Glomerular endothelial cell (primary cell): ENCODE results near the gene CCNI2. TPM values are rescaled to one million over a fixed set of nuclear protein-coding genes. Genes with fewer than 3 reads are reported as not detected.

Source experiments
- DNase-seq: peaks from one replicate; pipeline ENCODE4 v3.0.0-alpha.2; 2011; ENCODE audit warnings: low read depth, low spot score; ENCODE audit errors: extremely low read depth
- total RNA-seq: library from RNA; depleted of rRNA; stranded (reverse); fragments of >200 nt; gene quantifications from 2 replicates; pipeline ENCODE4 v1.2.3, GENCODE V29; 2015

CCNI2 gene
- total RNA-seq, 1 donor from 2014 or later: not detected

GRCh38 chr5:132764051-132764450 is 16.8 kb downstream of the CCNI2 start:
- DNase-seq: no peak

- DNase-seq: no peak
Measured at GRCh38 chr5:132764671-132765238, 17.5 kb downstream of the CCNI2 start.

DNA sequence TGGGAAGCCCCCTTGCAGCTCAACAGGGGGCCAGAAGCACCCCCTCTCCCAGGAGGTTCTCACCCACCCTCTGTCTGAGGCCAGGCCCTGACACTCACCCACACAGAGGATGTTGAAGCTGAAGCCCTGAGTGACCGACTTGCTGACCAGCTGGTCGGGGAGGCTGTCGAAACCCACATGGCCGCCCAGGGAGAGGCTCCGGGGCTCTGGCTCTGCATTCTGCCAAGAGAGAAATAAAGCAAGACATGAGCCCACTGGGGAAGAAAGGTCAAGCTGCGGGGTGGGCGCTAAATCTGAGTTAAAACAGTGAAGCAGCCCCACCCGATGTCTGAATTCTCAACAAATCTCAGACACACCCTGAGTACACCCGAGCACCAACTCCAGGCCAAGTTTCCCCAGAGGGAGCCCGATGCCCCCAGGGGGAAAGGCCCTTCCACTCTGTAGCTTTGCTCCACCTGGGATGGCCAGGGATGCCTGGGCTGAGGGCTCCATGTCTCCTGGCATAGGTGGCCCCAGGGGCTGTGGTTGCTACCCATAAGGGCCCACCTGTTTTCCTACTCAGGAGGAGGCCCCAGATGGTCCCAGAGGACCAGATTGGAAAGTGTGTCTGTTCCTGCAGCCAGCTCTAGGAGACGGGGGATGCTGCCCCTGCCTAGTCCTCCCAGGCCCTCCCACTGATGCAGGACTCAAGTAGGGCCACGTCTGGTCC is 18.2 kb downstream of the CCNI2 start:
- no peak for DNase-seq

- no peak for DNase-seq
Measured at GRCh38 chr5:132766020-132766805, 19.0 kb downstream of the CCNI2 start.

DNA sequence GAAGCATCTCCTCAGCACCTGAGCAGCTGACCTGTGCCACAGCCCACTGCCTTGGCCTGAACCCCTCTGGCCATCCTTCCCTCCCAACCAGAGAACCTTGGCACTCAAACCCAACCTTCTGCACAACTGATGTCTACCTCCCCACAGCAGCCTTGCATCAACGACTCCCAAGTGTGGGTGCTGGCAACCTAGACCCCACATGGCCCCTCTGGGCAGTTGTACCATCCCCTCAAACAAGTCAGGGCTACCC is 19.5 kb downstream of the CCNI2 start:
- no peak for DNase-seq

DNA sequence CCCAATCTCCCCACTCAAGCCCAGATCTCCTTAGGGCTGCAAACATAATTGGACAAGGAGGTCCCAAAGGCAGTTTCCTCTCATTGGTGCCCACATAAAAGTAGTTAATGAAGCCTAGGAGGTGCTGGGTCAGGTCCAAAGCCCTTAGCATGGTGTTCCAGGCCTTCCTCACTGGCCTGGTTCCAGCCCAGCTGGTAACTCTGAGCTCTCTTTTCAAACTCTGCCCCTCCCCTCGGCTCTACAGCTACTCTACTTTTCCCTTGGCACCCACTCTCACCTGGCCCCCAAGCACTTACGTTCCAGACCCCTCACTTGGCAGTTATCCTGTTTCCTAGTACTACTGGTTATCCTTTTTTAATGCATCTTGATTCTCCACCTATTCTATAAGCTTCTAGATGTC is 19.9 kb downstream of the CCNI2 start:
- no peak for DNase-seq

- no peak for DNase-seq
Measured at GRCh38 chr5:132768485-132768868, 21.3 kb downstream of the CCNI2 start.

DNA sequence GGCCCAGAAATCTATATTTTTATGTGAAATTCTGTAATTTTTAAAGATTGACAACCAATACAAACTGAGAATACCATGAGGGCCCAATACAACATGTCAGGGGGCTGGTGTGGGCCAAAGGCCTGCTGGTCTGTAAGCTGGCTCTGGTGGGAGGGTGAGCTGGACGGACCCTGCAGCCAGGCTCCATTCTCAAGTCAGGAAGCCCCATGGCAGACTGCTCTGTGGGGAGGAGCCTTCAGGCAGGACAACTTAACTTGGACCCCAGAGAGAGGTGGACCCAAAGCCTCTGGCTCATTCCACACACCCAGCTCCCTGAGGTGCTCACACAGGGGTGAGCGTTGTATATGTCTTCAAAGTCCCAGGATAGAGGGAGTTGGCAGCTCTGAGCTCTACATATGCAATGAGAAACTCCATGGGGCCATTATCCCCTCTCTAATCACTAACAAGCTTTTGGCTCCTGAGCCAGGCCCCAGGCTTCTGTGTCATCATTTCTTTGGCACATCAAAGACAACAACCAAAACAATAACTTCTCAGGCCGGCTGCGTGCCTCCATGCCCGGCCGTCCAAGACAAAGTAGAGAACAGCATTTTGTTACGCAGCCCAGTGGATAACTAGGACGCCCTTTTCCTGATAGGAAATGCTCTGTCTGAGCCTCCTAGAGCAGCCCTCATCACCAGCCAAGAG is 23.4 kb downstream of the CCNI2 start:
- no peak for DNase-seq

DNA sequence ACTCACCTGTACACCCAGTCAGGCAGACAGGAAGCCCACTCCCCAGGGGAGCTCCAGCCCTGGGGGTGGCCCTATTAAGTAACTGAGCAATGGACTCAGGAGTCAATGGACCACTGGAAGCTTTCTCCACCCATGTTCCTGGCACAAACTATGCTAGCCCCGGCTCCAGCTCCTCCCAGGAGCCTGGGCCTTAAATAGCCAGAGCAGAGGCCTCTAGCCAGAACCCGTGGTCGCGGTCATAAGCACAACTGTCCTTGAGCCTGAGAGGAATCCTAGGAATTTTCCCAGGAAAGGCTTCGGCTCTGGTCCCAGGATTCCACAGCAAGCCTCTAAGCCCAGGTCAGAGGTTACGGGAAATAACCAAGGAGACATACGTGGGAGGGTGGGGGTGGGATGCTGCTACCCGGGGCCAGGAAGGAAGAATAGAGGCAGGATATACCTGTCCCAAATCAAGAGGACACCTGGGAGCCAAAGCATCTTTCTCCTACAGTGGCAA is 24.3 kb downstream of the CCNI2 start:
- peak; percentile 16 for DNase-seq

DNA sequence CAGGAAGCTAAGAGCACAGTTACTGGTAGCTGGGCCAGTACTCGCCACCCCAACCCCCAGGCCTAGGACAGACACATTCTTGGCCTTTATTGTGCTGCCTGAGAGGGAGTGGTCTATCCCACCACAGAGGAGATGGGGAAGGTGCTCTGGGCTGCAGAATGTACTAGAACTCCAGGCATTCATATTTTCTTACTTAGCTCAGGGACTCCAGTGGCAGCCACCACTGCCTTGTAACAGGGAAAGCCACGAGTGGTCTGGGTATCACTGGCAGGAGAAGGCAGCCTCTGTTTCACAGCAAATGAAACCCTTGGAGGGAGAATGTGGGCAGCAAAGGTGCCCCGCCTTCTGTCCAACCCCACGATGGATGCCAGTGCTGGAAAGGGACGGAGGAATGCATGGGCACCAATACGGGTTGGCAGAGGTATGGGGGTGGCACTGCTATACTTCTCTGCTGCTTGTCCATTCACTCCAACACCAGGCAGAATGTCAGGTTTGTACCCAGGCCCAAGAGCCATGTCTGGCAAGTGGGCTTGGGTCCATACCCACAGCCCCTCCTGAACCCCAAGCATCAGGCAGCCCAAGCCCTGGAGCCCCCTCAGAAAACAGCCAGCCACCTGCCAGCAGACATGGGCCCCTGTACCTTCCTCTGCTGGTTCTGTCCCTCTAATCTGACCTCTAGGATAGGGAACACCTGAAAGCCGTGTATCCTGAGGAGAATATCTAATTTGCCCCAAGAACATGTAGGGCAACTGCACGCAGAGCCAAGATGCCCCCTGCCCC is 25.3 kb downstream of the CCNI2 start:
- no peak for DNase-seq

DNA sequence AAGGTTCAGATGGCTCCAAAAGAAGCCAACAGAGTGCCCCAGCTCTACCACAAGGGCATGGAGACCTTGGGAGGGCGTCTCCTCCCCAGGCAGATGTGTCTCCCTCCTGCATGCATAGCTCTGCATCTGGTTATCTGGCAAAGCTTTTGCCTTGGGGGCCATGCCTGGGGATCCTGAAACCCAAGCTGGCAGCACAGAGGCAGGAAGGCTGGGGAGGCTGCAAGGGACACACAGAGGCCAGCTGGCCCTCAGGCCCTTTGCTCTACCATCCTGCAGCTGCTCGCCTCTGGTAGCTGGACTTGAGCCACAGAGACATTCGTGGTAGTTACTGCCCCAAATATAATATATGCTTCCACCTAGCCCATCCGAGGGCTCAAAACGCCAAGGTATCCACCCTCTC is 25.9 kb downstream of the CCNI2 start:
- DNase-seq: no peak

DNA sequence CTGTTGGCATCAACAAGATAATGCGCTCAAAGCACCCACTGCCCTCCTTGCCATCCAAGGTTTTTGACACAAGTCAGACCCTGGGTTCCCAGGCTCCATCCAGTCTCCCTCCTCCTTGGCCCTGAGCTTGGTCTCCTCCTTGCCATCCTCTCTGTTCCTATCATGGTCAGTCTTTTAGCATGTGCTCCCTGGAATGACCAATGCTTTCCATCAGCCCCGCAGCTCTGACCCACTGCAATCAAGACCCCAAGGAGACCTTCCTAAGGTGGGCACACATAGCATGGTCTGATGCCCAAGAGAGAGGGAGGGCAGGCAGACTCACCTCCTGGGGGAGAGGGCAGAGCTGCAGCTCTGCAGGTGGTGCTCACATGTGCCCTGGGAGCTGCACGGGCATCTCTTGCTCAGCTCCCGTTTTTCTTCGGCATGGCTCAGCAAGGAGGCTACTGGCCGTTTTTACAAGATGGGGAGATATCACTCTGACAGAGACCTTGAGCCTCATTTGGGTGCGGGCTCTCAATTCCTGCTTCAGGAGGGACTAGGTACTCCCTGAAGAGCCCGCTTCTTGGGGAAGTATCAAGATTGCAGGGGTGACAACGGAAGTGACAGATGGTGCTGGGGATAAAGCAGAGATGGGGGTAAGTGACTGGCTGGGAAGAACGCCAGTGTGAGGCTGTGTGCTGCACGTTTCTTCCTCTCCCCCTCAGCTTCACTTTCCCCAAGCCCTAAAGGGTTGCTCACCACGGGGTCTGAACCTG is 26.6 kb downstream of the CCNI2 start:
- no peak for DNase-seq

DNA sequence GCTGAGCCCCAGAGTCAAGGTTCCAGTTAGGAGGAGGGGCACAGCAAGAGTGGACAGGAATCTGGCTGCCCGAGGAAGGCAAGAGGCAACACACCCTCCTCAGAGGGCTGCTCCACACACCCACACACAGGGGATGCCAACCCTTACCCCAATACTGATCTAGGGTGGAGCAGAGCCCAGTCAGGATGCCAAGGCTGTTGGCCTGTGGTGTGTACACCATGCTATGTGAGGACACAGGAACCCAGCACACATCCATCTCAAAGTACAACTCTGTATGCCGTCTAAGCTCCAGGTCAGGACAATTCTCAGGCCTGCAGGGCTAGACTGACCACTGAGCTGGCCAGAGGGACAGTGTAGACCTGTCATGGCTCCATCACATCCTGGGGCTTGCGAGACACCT is 27.2 kb downstream of the CCNI2 start:
- DNase-seq: no peak

GRCh38 chr5:132774896-132775295 is 27.7 kb downstream of the CCNI2 start:
- no peak for DNase-seq

DNA sequence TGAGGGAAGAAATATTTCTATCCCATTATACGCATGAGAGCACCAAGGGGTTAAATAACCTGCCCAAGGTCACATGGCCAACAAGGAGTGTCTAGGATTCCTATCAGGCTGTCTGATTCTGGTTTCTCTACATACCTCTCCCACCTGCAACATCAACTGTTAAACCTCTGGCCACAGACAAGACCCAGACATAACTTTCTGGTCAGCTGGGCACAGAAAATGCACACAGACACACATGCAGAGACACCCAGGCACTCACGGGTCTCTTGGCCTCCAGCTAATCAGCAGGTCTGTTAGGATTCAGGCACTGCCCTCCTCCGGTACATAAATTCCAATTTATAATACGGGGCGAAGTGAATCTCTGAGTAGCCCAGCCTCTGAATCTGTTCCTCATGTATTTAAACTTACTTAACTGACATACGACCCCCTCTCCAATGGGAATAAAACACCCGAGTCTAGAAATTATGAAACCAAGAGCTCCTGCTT is 28.3 kb downstream of the CCNI2 start:
- DNase-seq: no peak

DNA sequence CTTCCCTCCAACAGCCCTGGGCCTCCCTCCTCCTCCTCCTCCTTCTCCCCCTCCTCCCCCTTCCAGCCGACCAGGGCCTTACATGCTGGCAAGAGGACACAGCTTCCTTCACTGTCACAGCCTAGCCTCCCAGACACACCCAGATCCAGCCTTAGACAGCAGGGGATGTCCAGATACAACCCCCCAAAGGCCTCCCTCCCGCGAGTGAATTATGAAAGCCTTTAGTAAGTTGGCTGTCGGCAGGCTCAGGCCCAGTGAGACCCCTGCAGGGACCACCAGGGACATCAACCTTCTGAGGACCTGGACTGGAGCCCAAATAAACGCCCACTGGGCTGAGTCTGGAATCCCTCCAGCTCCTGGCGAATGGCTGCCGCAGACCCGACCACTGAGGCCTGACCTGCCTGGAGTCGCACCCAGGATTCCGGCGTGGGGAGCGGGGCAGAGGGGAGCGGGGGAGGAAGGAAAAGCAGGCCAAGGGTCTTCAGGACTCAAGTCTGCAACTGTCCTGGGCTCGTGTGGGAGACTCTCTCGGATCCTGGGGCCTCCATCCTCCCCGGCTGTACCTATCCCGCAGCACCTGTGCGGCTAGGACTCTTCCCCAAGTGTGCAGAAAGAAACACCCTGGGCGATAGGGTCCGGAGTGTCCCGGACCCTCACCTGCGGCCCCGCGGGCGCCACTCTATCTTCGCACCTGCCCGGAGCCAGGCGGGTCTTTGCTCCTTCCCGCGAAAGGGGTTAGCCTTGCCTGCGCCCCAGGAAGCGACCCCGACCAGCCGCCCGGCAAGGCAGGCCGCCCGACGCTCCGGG is 29.1 kb downstream of the CCNI2 start:
- no peak for DNase-seq

DNA sequence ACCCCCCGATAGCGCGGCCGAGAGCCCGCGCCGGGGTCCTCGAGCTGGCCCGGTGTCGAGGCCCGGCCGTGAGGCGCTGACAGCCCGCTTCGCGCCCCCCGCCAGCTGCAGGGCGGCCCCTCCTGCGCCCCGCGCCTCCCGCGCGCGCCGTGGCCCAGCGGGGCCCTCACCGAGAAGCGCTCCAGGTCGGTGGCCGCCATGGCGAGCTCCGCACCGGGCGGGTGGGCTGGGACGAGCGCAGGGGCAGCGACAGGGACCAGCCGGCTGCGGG is 29.6 kb downstream of the CCNI2 start:
- DNase-seq: no peak

DNA sequence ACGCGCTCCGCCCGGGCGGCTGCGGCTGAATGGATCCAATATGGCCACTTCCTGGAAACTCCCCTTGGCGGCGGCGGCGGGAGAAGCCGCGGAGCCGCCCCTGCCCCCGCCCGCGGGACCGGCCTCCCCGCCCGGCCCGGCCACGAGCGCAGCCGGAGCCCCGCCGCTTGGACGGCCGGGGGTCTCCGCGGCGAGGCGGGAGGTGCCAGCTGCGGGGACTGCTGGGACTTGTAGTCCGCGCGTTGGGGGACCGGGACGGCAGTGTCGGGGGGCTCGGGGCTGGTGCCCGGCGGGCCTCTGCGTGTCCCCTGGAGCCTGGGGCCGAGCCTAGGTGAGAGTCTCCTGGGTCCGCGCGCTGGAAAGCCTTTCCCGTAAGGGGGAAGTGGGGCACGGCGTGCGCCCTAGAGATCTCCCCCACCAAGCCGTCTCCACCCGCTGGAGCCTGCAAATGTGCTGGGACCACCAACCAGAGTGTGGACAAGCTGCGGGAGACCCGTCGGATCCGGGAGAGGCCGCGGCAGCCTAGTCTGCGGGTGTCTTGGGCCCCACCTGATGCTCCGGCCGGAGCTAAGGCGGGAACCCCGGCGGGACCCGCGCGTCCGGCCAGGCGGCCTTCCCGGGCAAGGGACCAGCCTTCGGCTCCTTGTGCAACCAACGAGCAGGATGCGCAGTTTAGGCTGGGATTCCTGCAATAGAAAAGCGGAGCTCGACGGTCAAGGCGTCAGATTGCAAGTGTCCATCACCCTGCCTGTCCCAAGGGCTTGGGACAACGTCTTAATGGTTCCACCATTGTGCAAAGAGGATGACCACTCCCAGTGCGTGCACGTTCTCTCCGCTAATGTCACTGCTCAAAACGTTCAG is 30.2 kb downstream of the CCNI2 start, which contains the start of gene SEPTIN8:
TSS of gene SEPTIN8 (minus strand) at position 31 of the 861 bp plus-strand sequence. CDS start 102 bp downstream, outside the sequence.
- DNase-seq: no peak
